NOMO-1 (cell line): Measurements from ENCODE around the gene PDLIM1.
A peak's percentile ranks its signal among the peaks of the same experiment; 100 is the strongest.

ENCODE experiments used
- DNase-seq, 2 experiments: peaks; one replicate each; lab custom pipeline; 2025; ENCODE audit not compliant: unreplicated experiment in 2 of 2; lab: John Stamatoyannopoulos, UW

Gene PDLIM1

GRCh38 chr10:95265572-95265971, 25.2 kb downstream of the PDLIM1 start:
- no peak for DNase-seq

GRCh38 chr10:95264227-95265051, 26.4 kb downstream of the PDLIM1 start:
- no peak for DNase-seq

DNA sequence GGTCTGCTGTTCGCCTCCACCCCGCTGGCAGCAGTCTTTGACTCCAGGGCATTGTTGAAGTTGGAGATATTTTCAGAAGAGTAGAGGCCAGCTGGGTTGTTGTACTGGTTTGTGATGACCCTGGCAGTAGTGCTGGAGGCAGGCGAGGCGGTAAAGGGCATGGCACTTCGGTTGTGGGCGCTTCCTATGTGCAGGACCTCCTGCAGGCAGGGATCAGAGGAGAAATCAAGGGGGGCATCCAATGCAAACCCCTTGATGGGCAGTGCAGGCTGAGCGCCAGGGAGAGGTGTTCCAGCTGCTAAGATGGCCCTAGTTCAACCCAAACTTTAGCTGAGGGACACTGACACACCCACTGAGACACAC, 27.0 kb downstream of the PDLIM1 start:
- no peak for DNase-seq

DNA sequence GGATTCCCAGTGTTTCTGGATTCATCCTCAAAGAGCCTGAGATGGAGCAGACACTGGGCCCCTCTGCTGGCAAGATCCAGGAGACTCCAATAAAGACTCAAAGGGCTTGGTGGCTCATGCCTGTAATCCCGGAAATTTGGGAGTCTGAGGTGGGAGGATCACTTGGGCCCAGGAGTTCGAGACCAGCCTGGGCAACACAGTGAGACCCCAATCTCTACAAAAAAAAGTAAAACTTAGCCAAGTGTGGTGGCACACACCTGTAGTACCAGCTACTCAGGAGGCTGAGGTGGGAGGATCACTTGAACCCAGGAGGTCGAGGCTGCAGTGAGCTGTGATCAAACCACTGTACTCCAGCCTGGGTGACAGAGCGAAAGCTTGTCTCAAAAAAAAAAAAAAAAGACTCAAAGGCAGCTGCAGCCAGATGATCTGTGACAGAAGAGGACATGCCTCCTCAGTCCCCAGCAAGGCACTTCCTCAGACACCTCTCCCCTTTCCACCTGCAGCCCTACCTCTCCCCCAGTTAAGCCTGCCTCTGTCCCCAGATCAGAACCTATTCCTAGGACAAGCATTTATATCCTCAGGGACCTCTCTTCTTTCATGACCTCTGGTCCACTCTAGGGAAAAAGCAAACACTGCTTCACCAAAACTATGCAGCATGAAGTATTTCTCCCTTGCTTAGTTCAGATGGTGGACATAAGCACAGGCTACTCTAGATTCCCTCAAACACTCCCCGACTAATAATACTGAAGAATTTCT, 27.9 kb downstream of the PDLIM1 start:
- no peak for DNase-seq

GRCh38 chr10:95261926-95262325, 28.9 kb downstream of the PDLIM1 start:
- no peak for DNase-seq

GRCh38 chr10:95260909-95261552, 29.8 kb downstream of the PDLIM1 start:
- no peak for DNase-seq

DNA sequence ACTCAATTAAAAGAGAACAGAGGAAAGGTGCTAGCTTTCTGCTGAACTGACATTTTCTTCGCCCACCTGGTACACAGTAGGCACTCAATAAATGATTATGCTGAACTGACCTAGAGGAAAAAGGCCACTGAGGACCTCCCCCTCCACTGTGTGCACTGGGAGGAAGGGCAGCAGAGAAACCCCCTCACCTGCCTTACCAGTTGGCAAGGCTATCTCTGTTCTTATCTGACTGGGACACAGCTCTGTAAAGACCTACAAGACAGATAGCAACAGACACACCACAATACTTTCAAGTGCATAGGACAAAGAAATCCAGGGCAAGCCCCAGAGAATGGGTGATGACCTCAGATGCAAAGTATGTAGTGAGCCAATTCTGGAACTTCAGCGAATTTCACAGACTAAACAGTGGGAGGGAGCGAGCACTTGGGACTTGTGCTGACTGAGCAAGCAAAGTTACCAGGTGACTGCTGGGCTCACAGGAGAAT, 30.4 kb downstream of the PDLIM1 start:
- no peak for DNase-seq

DNA sequence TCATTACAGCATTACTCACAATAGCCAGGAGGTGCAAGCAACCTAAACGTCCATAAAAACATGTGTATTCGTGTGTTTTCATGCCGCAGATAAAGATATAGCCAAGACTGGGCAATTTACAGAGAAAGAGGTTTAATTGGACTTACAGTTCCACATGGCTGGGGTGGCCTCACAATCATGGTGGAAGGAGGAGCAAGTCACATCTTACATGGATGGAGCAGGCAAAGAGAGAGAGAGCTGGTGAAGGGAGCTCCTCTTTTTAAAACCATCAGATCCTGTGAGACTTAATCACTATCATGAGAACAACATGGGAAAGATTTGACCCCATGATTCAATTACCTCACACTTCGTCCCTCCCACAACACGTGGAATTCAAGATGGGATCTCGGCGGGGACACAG, 33.0 kb downstream of the PDLIM1 start:
- DNase-seq, result no peak

DNA sequence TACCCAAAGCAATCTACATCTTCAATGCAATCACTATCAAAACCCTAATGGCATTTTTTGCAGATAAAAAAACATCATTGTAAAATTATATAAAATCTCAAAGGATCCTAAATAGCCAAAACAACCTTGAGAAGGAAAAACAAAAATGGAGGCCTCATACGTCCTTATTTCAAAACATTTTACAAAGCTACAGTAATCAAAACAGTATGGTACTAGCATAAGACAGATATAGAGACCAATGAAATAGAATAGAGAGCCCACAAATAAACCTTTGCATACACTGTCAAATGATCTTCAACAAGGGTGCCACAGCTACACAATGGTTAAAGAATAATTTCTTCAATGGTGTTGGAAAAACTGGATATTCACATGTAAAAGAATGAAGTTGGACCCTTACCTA, 34.5 kb downstream of the PDLIM1 start:
- DNase-seq, result no peak

DNA sequence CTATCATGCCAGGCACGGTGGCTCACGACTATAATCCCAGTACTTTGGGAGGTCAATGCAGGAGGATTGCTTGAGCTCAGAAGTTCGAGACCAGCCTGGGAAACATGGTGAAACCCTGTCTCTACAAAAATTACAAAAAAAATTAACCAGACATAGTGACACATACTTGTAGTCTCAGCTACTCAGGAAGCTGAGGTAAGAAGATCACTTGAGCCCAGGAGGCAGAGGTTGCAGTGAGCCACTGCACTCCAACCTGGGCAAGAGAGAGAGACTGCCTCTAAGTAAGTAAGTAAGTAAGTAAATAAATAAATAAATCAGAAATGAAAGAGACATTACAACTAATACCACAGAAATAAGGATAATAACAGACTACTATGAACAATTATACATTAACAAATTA, 36.2 kb downstream of the PDLIM1 start:
- DNase-seq, result no peak

GRCh38 chr10:95253686-95254085, 37.1 kb downstream of the PDLIM1 start:
- no peak for DNase-seq

- DNase-seq, result no peak
Measured at GRCh38 chr10:95253007-95253406, 37.8 kb downstream of the PDLIM1 start.

GRCh38 chr10:95250856-95251255, 39.9 kb downstream of the PDLIM1 start:
- no peak for DNase-seq

GRCh38 chr10:95249467-95249866, 41.3 kb downstream of the PDLIM1 start:
- DNase-seq, result no peak

DNA sequence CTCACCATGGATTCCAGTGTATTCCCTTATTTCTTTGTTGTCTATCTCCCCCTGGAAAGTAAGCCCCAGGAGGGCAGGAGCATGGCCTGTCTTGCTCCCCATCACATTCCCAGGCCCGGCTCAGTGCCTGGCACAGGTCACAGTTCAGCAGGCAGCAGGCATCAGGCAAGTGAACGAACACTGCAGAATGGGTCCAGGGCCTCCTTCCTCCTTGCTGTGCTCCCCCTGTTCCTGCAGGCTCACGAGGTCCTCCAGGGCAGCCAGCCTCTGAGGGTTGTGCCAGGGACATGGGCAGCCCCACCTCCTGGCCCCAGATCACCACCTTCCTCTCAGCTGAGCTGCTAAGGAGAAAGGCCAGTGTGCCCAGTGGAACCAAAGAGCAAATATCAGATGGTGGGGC, 41.8 kb downstream of the PDLIM1 start:
- DNase-seq, result no peak

GRCh38 chr10:95247881-95248583, 42.8 kb downstream of the PDLIM1 start:
- no peak for DNase-seq

DNA sequence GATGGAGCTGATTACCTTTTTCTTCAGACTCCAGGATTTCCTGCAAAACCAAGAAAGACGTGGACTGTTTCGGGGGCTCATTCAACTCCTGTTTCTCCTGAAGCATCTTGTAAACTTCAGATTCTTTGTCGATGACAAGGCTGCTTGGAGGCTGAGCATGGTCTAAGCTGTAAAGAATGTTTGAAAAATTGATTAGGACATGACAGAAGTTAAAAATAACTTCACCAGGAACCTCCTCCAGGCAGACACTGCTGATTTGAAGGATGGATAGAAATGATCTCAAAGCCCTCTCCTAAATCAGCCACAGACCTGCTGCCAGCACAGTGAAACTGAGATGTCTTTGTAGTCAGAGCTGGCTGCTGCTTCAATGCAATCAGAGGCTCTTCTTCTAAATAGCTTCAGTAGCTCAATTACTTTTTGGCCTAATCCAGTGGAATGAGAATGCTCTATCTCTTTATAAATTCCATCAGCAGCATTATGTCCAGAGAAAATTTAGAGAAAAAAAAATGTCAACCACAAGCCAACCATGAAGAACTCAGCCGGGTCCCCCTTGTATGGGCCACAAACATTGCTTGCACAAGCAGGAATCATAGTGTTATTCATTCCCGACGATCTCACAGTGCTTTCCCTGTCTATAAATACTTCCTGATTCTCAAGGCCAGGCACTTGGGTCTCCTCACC, 43.5 kb downstream of the PDLIM1 start:
- DNase-seq, result no peak

DNA sequence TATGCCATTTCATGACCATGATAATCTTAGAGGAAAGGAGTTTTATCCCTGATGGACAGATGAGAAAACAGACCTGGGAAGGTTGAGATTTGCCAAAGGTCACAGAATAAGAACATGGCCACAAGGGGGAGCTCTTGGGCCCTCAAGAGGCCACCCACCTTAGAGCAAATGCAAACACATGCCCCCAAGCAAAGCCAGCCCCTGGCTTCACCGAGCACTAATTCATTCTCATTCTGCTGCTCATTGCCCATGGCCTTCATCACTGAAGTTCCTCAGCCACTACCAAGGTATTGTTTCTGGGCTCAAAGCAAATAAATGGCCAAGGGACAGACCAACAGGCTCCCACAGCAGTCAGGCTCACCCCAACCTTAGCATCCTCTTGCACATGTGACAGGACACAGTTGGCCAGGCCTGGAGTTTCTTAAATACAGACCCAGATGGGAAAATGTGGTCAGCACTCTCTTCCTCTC, 44.2 kb downstream of the PDLIM1 start:
- DNase-seq, result peak; percentile 45 to 65

DNA sequence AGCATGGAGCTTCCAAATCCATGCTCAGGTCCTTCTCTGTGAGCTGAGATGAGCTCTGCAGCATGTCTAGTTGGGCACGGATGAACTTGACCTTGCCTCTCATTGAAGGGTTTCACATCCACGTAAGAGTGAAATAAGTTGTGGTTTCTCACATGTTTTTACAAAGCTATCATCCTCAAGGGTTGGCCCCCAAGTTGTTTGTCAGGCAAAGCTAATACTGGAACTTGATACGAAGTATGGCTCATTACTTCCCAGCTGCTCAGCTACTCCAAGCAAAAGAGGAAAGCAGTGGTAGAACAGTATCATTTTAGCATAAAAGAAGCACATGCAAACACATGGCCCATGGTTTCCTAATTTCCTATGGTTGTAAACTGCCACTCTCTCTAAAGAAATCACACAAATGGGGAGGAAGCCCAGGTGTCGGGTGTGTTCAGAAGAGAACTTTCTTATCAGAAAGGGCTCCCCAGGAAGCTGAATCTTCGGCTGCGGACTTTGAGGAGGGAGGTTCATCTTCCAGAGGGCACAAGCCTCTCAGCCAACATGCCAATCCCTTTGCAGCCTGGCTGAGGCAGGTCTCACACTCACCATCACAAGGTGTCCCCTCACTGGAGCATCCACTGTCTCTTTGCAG, 45.3 kb downstream of the PDLIM1 start:
- no peak for DNase-seq

GRCh38 chr10:95244152-95244551, 46.7 kb downstream of the PDLIM1 start:
- no peak for DNase-seq
